T-helper 2 cell treated with Interferon-gamma antibody and Interleukin-4, amounts not matched to agents 100 ng/mL and 5 ng/mL, for 36 hours (primary cell): Measurements from ENCODE around the gene SMAD3. TPM values are rescaled to one million over a fixed set of nuclear protein-coding genes. Genes with fewer than 3 reads are reported as not detected.
"Not testable (repeated sequence)": the region's sequence is repeated elsewhere in the genome, so short reads cannot be mapped to it uniquely, and the experiment has no call there.

ENCODE experiments used
- intact Hi-C: fragments of 100-400 bp; cut with micrococcal nuclease; formaldehyde crosslinking; loops from one replicate; pipeline ENCODE4 v1.15.1; 2023
- total RNA-seq: library from RNA; stranded (reverse); gene quantifications from 2 replicates; pipeline ENCODE4 v1.2.3, GENCODE V29; 2022

SMAD3 gene
- total RNA-seq: 75.6 and 82.8 TPM in 2 replicates

- intact Hi-C loops: loop anchor here (1.0 to 10.0 kb wide), 5 partner anchors 17 to 187 kb away; partner anchors contain the start of genes AAGAB and IQCH
Measured at GRCh38 chr15:67065531-67066005, at the start of gene SMAD3. TSS of gene SMAD3 (plus strand) at chr15:67065602. CDS start at chr15:67066155, 553 bp downstream.

- intact Hi-C loops: no loop called here
Measured at GRCh38 chr15:67017311-67017710, 48.1 kb upstream of the SMAD3 start.

- intact Hi-C loops: no loop called here
Measured at GRCh38 chr15:67018026-67018425, 47.4 kb upstream of the SMAD3 start.

- intact Hi-C loops: no loop called here
Measured at GRCh38 chr15:67018441-67018840, 47.0 kb upstream of the SMAD3 start.

- intact Hi-C loops: no loop called here
Measured at GRCh38 chr15:67019069-67019468, 46.3 kb upstream of the SMAD3 start.

- intact Hi-C loops: no loop called here
Measured at GRCh38 chr15:67019884-67020520, 45.4 kb upstream of the SMAD3 start.

GRCh38 chr15:67020668-67021067 is 44.7 kb upstream of the SMAD3 start:
- intact Hi-C loops: not testable (repeated sequence)

- intact Hi-C loops: no loop called here
Measured at GRCh38 chr15:67021455-67021854, 43.9 kb upstream of the SMAD3 start.

- intact Hi-C loops: no loop called here
Measured at GRCh38 chr15:67022587-67023105, 42.8 kb upstream of the SMAD3 start.

- intact Hi-C loops: no loop called here
Measured at GRCh38 chr15:67023517-67024313, 41.7 kb upstream of the SMAD3 start.

- intact Hi-C loops: no loop called here
Measured at GRCh38 chr15:67024314-67024997, 40.9 kb upstream of the SMAD3 start.

- intact Hi-C loops: no loop called here
Measured at GRCh38 chr15:67024998-67025368, 40.4 kb upstream of the SMAD3 start.

GRCh38 chr15:67025719-67026609 is 39.4 kb upstream of the SMAD3 start:
- intact Hi-C loops: no loop called here

GRCh38 chr15:67026610-67026967 is 38.8 kb upstream of the SMAD3 start:
- intact Hi-C loops: no loop called here

GRCh38 chr15:67028440-67028839 is 37.0 kb upstream of the SMAD3 start:
- intact Hi-C loops: not testable (repeated sequence)

GRCh38 chr15:67030036-67030762 is 35.2 kb upstream of the SMAD3 start:
- intact Hi-C loops: loop anchor here (10.0 kb wide), 2 partner anchors 65 to 225 kb away; partner anchors contain the start of genes AAGAB and IQCH

- intact Hi-C loops: loop anchor here (10.0 kb wide), 2 partner anchors 67 to 223 kb away; partner anchors contain the start of genes AAGAB and IQCH
Measured at GRCh38 chr15:67031331-67031730, 34.1 kb upstream of the SMAD3 start.

GRCh38 chr15:67032608-67033007 is 32.8 kb upstream of the SMAD3 start:
- intact Hi-C loops: loop anchor here (10.0 kb wide), 2 partner anchors 68 to 222 kb away; partner anchors contain the start of genes AAGAB and IQCH

- intact Hi-C loops: loop anchor here (10.0 kb wide), 2 partner anchors 68 to 222 kb away; partner anchors contain the start of genes AAGAB and IQCH
Measured at GRCh38 chr15:67033012-67033411, 32.4 kb upstream of the SMAD3 start.
